Cerebellar nuclear complex (tissue), 1 donor: Measurements from ENCODE around the gene CRYGN.

Experiments
- DNase-seq, 2 experiments: peaks; one replicate each; lab custom pipeline; 2025; lab: John Stamatoyannopoulos, UW

The CRYGN gene

GRCh38 chr7:151426904-151427704 lies 12.8 kb downstream of the CRYGN start:
- no peak for DNase-seq

- DNase-seq, result no peak
Observed at GRCh38 chr7:151426441-151426903, 13.5 kb downstream of the CRYGN start.

- no peak for DNase-seq
Observed at GRCh38 chr7:151425670-151426440, 14.1 kb downstream of the CRYGN start.

DNA sequence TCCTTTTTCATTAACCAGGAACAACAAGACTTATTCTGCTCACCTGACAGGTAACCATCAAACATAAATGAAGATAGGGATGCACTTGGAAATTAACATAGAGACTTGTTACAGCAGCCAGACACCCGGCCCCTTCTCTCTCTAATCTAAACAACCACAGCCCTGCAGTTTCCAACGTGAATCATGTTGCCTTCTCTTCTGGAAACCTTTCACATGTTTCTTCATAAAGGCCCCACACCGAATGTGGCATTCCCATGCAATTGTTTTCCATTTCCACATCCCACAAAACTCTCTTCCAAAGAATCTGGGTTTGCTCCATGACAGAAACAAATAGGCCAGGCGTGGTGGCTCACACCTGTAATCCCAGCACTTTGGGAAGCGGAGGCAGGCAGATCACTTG lies 15.1 kb downstream of the CRYGN start:
- DNase-seq, result no peak

DNA sequence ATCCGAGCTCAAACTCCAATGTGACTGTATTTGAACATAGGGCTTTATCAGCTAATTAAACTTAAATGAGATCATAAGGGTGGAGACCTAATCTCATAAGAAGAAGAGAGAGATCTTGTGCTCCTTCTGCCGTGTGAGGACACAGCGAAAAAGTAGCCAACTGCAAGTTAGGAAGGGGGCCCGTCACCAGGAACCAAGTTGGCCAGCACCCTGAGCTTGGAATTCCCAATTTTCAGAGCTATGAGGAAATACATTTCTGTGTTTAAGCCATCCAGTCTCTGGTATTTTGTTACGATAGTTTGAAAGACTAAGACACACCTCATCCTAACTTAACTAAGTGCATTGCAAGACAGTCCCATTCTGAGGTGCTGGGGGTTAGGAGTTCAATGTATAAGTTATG lies 16.0 kb downstream of the CRYGN start:
- no peak for DNase-seq

DNA sequence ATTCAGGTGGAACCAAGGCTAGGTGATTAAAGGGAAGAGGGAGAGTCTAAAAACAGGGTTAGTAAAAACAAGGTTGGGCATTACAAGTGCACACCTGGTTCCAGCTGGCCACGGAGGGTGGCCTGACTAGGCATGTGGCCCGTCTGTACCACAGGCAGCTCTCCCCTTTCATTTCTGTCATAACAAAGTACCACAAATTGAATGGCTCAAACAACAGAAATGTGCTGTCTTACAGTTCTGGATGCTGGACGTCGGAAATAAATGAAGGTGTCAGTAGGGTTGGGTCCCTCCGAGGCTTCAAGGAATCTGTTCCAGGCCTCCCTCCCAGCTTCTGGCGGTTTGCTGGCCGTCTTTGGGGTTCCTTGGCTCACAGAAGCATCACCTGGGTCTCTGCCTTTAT lies 16.7 kb downstream of the CRYGN start:
- DNase-seq, result no peak

DNA sequence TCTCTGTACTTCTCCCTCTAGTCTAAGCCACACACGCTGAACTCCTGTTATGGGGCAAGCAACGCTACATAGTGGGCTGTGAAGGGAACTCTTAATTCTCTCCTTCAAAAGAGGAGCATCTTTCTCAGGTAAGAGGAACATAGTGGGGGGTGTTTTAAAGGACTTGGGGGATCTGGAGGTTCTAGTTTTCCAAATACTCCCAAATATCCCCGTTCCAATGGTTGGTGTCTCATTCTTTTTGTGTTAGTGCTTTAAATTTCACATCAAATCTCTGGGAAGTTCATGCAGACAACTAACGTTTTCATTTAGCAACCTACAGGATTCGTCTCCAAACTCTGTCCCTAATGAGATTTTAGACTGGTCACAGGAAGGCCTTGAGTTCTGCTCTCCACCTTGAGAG lies 17.7 kb downstream of the CRYGN start:
- DNase-seq, result no peak

DNA sequence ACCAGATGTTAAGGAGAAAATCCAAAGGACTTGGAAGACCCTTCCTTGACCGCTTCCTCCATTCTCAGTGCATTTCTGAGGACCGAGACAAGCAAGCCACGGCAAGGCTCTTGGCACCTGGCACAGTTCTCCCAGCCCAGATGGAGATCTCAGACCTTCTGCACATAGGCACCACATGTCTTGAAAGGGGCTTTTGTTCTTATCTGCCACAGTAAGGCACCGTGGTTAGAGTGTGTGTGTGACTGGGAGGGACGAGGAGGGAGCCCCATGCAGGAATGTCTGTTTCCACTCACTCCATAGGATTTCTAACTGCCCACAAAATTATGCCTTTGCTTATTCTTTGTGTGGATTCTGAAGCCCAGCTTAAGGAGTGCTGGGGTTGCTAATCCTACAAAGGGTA lies 19.8 kb downstream of the CRYGN start:
- no peak for DNase-seq

DNA sequence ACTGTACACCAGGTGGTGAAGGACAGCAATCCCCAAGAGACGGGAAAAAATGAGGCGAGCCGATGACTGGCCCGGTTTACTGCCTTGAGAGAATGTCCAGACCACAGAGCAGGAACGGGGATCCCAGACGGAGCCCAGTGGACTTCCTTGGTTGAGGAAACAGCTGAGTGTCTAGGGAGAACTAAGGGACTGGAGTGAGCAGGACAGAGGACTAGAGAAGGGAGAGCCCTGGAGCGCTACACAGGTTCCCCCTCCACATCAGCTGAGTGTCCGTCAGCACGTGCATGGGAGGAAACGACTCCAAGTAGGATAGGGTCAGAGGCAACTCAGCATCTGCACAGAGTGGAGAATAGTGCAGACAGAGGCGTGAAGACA lies 23.0 kb downstream of the CRYGN start:
- DNase-seq, result no peak

DNA sequence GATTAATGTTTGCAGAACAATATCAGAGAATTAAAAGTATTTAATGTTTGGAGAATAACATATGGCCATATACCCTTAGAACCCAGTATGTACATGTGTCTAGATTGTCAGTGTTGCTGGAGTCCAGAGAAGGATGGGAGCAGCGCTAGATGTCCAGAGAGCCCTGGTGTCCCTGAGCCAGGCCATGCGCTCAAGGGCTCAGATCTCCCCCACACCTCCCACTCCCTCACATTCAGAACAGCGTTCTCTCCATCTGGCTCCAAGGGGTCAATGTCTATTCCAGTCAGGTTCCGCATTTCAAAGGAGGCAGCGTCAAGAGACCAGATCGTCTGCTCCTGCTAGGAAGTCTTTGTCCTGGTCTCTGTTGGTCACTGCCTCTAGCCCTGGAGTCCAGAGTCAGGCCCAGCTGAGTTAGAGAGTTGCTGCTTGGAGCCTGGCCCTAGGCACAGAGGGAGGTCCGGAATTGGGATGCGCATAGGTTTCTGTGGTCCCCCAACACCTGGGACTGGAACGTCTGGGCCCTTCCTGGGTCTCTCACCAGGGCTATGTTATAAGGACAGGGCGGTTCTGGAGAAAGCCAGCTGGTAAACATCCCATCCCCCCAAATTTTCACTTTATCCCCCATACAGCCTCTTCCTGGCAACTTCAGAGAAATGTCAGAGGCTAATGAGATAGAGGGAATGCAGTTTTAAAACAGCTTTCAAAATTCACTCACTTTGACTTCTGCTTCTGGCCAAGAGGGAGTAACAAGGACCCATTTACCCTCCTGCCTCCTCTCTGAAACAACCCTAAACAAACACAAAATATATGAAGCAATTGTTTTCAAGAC lies 23.6 kb downstream of the CRYGN start:
- DNase-seq, result no peak

DNA sequence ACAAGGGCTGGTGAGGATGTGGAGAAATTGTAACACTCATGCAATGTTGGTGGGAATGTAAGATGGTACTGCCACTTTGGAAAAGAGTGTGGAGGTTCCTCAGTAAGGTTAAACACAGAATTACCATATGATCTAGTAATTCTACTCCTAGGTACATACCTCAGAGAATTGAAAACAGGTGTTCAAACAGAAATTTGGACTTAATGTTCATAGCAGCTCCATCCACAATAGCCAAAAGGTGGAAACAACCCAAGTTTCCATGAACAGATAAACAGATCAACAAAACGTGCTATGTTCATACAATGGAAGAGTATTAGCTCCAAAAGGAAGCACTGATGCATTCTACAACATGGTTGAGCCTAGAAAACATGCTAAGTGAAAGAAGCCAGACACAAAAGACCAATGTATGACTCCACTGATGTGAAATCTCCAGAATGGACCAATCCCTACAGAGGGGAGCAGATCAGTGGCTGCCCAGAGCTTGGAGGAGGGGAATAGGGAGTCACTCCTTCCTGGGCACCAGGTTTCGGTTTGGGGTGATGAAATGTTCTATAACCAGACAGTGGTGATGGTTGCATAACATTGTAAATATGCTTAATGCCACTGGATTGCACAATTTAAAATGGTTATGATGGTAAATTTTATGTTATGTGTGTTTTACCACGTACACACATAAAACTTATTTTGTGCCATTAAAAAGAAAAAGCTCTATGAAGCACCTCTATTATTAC lies 24.4 kb downstream of the CRYGN start:
- no peak for DNase-seq

DNA sequence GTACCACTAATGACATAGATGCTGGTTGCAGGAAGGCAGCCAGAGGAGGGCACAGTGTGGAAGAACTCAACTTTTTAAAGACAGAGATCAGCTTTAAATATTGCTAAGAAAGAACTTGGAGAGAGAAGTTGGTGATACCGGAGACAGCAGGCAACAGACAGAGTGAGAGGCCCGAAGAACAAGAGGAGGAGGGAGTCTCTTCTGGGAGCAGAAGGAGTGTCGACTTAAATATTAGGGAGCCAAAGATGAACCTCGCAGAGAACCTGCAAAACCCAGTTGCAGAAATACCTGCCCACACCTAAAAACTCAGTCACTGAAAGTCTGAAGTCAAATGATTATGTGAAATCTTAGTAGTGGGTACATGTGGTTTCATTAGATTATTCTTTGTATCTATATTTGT lies 26.7 kb downstream of the CRYGN start:
- no peak for DNase-seq

- no peak for DNase-seq
Observed at GRCh38 chr7:151412318-151412717, 27.6 kb downstream of the CRYGN start.

DNA sequence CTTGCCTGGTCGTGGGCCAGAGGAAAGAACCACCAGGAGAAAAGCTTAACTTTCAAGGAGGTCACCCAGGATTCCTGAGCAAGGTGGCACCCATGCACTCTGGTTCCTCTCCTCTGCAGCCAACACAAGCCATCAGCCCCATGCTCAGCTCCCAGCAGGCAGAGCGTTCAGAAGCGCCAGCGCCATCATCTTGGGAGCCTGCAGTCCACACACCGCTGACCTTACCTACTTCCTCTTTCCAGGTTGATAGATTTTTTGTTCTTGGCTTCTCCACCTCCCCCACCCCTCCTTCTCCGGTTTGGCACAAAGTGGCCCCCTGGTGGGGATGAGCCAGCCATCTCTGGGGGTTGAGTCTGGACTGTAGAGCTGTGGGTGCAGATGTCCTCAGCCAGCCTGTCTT lies 28.4 kb downstream of the CRYGN start:
- DNase-seq, result no peak

DNA sequence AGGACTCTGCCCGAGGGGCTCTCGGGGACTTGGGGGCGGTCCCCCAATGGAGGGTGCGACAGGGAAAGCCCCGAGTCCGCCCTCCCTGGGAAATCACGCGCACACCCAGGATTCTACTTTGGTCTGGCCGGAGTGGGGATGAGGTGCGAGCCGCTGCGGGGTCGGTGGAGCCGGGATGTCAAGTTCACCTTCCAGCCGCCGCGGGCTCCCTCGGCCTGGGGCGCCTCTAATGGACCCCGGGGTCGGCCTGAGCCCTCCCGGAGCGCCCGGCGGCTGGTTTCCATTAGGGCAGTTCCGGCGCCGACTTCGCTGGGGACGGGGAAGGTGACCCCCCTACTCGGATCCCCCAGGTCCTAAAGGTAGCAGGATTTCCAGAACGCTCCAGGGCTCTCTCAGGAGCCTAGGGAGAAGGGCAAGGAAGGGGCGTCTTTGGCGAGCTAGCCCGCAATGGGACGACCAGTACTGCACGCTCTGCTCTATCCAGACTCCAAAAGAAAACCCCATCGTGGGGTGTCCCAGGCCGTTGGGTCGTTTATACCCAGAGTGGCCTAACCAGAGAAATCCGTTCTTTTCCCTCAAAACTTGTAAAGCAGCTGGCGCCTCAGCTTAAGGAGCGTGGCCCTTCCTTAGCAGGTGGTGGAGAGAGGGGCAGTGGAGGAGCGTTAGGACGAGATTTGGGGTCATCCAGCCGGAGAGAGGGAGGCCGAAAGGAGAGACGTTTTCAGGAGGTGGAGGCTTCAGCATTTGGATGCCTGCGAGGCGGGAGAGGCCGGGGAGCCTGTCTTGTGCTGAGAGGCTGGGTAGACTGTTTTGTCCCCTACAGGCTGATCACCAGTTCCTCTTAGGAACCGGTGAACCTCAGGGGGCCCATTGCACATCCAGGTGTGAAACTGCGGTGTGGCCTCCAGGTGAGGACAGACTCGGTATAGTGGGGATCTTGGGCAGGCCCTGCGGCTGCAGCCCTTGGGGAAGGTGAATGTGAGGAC lies 29.2 kb downstream of the CRYGN start:
- no peak for DNase-seq

GRCh38 chr7:151409667-151410404 lies 30.1 kb downstream of the CRYGN start, which contains the start of gene WDR86:
TSS of gene WDR86 (minus strand) at chr7:151410038. CDS start at chr7:151409589, 449 bp downstream.
- DNase-seq, result no peak

GRCh38 chr7:151408839-151409666 lies 30.9 kb downstream of the CRYGN start:
- DNase-seq, result no peak

- DNase-seq, result no peak
Observed at GRCh38 chr7:151408498-151408838, 31.5 kb downstream of the CRYGN start.
